K562 (cell line): Measurements from ENCODE around the gene KIAA0513. TPM values are rescaled to one million over a fixed set of nuclear protein-coding genes. Genes with fewer than 3 reads are reported as not detected.

ENCODE experiments used
- ATAC-seq: fragments of 200-7000 bp; cut with Tn5 transposase; 3 replicates; pipeline ENCODE4 v1.9.1; 2020; ENCODE audit warnings: moderate library complexity
- BruUV-seq: library from RNA; stranded (reverse); fragments of 400-500 nt; replicated peaks from 2 replicates; lab custom pipeline; 2021; lab: Mats Ljungman, UMichigan
- CTCF ChIA-PET: fragments of 300-600 bp; formaldehyde crosslinking; extraction: SDS; loops from one replicate; lab custom pipeline; 2021; ENCODE audit warnings: low intra/inter-chr PET ratio; lab: Yijun Ruan, JAX
- POLR2A ChIA-PET: fragments of 300-600, 350-650 bp; sonication (Branson Sonifier 250); formaldehyde crosslinking; extraction: SDS; loops from one replicate; lab custom pipeline; 2021; ENCODE audit warnings: antibody characterized with exemption, inconsistent platforms; lab: Yijun Ruan, JAX
- DNase-seq, 4 experiments: peaks; one replicate each; pipeline versions ENCODE4 v3.0.0 to v3.0.0-alpha.2; 2011 to 2018; ENCODE audit warnings: low spot score in 3 of 4, mixed read lengths in 3 of 4; ENCODE audit errors: extremely low read depth in 1 of 4
- FAIRE-seq: peaks from 2 replicates; lab custom pipeline; 2011; peaks lifted over from hg19 to GRCh38; lab: Jason Lieb, UNC
- H2AFZ ChIP-seq: 2 replicates; pipeline ENCODE4 v1.6.0; 2011; ENCODE audit warnings: low read depth, low read length, control low read depth, inconsistent platforms
- H3K27ac ChIP-seq: fragments of 200-600 bp; 3 replicates; pipeline ENCODE4 v1.8.0; 2011; ENCODE audit warnings: low read depth, mild to moderate bottlenecking, control low read depth, inconsistent platforms, low read length, moderate library complexity, mixed read lengths; ENCODE audit errors: extremely low read depth
- H3K27me3 ChIP-seq, 2 experiments: fragments of 300-600 bp in 1 of 2; 2 replicates in 1 of 2; 3 replicates in 1 of 2; pipeline versions ENCODE4 v1.6.0 to v1.8.0; 2011; ENCODE audit warnings: inconsistent platforms in 2 of 2, low read length in 2 of 2, mild to moderate bottlenecking in 1 of 2, mixed read lengths in 1 of 2, moderate library complexity in 1 of 2; ENCODE audit not compliant: control insufficient read depth in 2 of 2, insufficient read depth in 2 of 2
- H3K36me3 ChIP-seq: fragments of 300-600 bp; 3 replicates; pipeline ENCODE4 v1.8.0; 2011; ENCODE audit warnings: mild to moderate bottlenecking, low read length, inconsistent platforms; ENCODE audit not compliant: control insufficient read depth, insufficient read depth
- H3K4me1 ChIP-seq, 2 experiments: fragments of 200-600 bp in 1 of 2; replicated peaks in 1 of 2; 2 replicates in 1 of 2; 3 replicates in 1 of 2; pipeline versions ENCODE4 v1.5.1 to v1.8.0; 2011; ENCODE audit warnings: inconsistent platforms in 2 of 2, low read length in 2 of 2, mild to moderate bottlenecking in 1 of 2, mixed read lengths in 1 of 2, moderate library complexity in 1 of 2; ENCODE audit not compliant: control insufficient read depth in 2 of 2, insufficient read depth in 2 of 2
- H3K4me2 ChIP-seq: 2 replicates; pipeline ENCODE4 v1.6.1; 2011; ENCODE audit warnings: low read length, control low read depth, inconsistent platforms, mixed read lengths; ENCODE audit not compliant: insufficient read depth
- H3K4me3 ChIP-seq: fragments of 200-600 bp; sonication (generic), shearing (Covaris generic); 2 replicates; pipeline ENCODE4 v1.5.1; 2016; ENCODE audit warnings: control low read depth, inconsistent platforms
- H3K79me2 ChIP-seq: fragments of 200-600 bp; 3 replicates; pipeline ENCODE4 v1.8.0; 2011; ENCODE audit warnings: low read length, inconsistent platforms; ENCODE audit not compliant: control insufficient read depth, insufficient read depth
- H3K9ac ChIP-seq, 2 experiments: 2 replicates each; pipeline versions ENCODE4 v1.6.0 to v1.6.1; 2011; ENCODE audit warnings: low read depth in 2 of 2, low read length in 2 of 2, control low read depth in 1 of 2, inconsistent platforms in 1 of 2, mild to moderate bottlenecking in 1 of 2, mixed read lengths in 1 of 2; ENCODE audit not compliant: insufficient read depth in 1 of 2
- H3K9me1 ChIP-seq: one replicate; pipeline ENCODE4 v1.6.0; 2011; ENCODE audit warnings: inconsistent platforms, mild to moderate bottlenecking, low read length, moderate library complexity; ENCODE audit not compliant: control insufficient read depth, insufficient read depth
- H3K9me3 ChIP-seq: replicated peaks from 2 replicates; pipeline ENCODE4 v1.5.1; 2011; ENCODE audit warnings: low read depth, low read length, inconsistent platforms; ENCODE audit not compliant: control insufficient read depth, insufficient read depth
- H4K20me1 ChIP-seq: replicated peaks from 2 replicates; pipeline ENCODE4 v1.6.1; 2011; ENCODE audit warnings: low read length, inconsistent platforms, mixed read lengths; ENCODE audit not compliant: control insufficient read depth, insufficient read depth
- ATF4 ChIP-seq: fragments of 450-650 bp; formaldehyde crosslinking; IDR thresholded peaks from 2 replicates; pipeline ENCODE4 v1.4.0; 2022; ENCODE audit warnings: mild to moderate bottlenecking, moderate library complexity
- ELF4 ChIP-seq: fragments of 450-650 bp; formaldehyde crosslinking; IDR thresholded peaks from 2 replicates; pipeline ENCODE4 v1.4.0; 2022; ENCODE audit warnings: missing genetic modification characterization
- ETS2 ChIP-seq: IDR thresholded peaks from 2 replicates; pipeline ENCODE4 v1.6.1; 2016; ENCODE audit warnings: borderline replicate concordance, missing genetic modification characterization, mild to moderate bottlenecking, moderate library complexity, missing compliant biosample characterization; ENCODE audit not compliant: poor library complexity, severe bottlenecking
- KAT7 ChIP-seq: sonication (generic); formaldehyde crosslinking; IDR thresholded peaks from 2 replicates; pipeline ENCODE4 v1.8.0; 2022; ENCODE audit warnings: missing genetic modification reagents, mild to moderate bottlenecking, borderline replicate concordance
- MAFF ChIP-seq: IDR thresholded peaks from 2 replicates; pipeline ENCODE4 v1.6.1; 2012; ENCODE audit warnings: low read length, improper control_type of control experiment
- MCM2 ChIP-seq: fragments of 450-650 bp; IDR thresholded peaks from 2 replicates; pipeline ENCODE4 v1.6.1; 2017; ENCODE audit warnings: low read depth, mild to moderate bottlenecking
- MLX ChIP-seq, 2 experiments: fragments of 450-650 bp in 1 of 2; sonication (generic) in 1 of 2; formaldehyde crosslinking; conservative IDR thresholded peaks; 2 replicates each; pipeline versions ENCODE4 v1.4.0 to v1.8.1; 2020 to 2022; ENCODE audit warnings: mild to moderate bottlenecking in 1 of 2, missing genetic modification reagents in 1 of 2
- MXD1 ChIP-seq: fragments of 250-450 bp; sonication (Bioruptor Pico); IDR thresholded peaks from 2 replicates; pipeline ENCODE4 v1.8.0; 2021; ENCODE audit warnings: borderline replicate concordance, mild to moderate bottlenecking, moderate library complexity; ENCODE audit not compliant: poor library complexity, severe bottlenecking
- MYNN ChIP-seq, 2 experiments: sonication (generic); formaldehyde crosslinking in 1 of 2; IDR thresholded peaks; 2 replicates each; pipeline versions ENCODE4 v1.5.0 to v1.6.1; 2016 to 2020; ENCODE audit warnings: antibody characterized with exemption in 1 of 2, missing genetic modification reagents in 1 of 2
- NONO ChIP-seq, 2 experiments: fragments of 200-400 bp in 1 of 2; fragments of 450-650 bp in 1 of 2; formaldehyde crosslinking in 1 of 2; IDR thresholded peaks; 2 replicates each; pipeline ENCODE4 v1.6.1; 2017; ENCODE audit warnings: low read depth in 2 of 2, mild to moderate bottlenecking in 2 of 2, moderate library complexity in 2 of 2, low read length in 1 of 2
- POLR2A ChIP-seq: fragments of 450-650 bp; conservative IDR thresholded peaks from 2 replicates; pipeline ENCODE4 v1.6.1; 2016
- TARDBP ChIP-seq: fragments of 450-650 bp; IDR thresholded peaks from 2 replicates; pipeline ENCODE4 v1.6.1; 2016
- THRAP3 ChIP-seq: fragments of 450-650 bp; IDR thresholded peaks from 2 replicates; pipeline ENCODE4 v1.6.1; 2016; ENCODE audit warnings: mild to moderate bottlenecking, inconsistent platforms, borderline replicate concordance
- XRCC3 ChIP-seq: fragments of 450-650 bp; IDR thresholded peaks from 2 replicates; pipeline ENCODE4 v1.6.1; 2017; ENCODE audit warnings: mild to moderate bottlenecking, moderate library complexity
- ZBTB34 ChIP-seq: fragments of 250-450 bp; sonication (Bioruptor Pico); IDR thresholded peaks from 2 replicates; pipeline ENCODE4 v1.8.0; 2021; ENCODE audit warnings: mild to moderate bottlenecking, moderate library complexity
- ZKSCAN8 ChIP-seq: fragments of 200-800 bp; sonication (Bioruptor generic); IDR thresholded peaks from 2 replicates; pipeline ENCODE4 v1.6.1; 2016; ENCODE audit warnings: missing genetic modification characterization, missing compliant biosample characterization
- ZNF24 ChIP-seq: fragments of 450-650 bp; IDR thresholded peaks from 2 replicates; pipeline ENCODE4 v1.6.1; 2016
- ZNF57 ChIP-seq: fragments of 450-650 bp; formaldehyde crosslinking; IDR thresholded peaks from 2 replicates; pipeline ENCODE4 v1.4.0; 2020; ENCODE audit warnings: mild to moderate bottlenecking, moderate library complexity
- WGBS: fragments of 100-300 bp; shearing (Covaris generic); methylation state at CpG from one replicate; pipeline ENCODE4 v1.1.6; 2016; ENCODE audit warnings: low coverage, mixed read lengths; ENCODE audit not compliant: insufficient coverage; ENCODE audit errors: missing lambda C conversion rate; 5-methylcytosine and 5-hydroxymethylcytosine counted together
- in situ Hi-C: fragments of 300-500 bp; cut with MboI; formaldehyde crosslinking; loops from 4 replicates; pipeline ENCODE4 v1.15.0; 2018; ENCODE audit warnings: inconsistent platforms, mixed read lengths
- intact Hi-C: fragments of 100-400 bp; cut with micrococcal nuclease; formaldehyde crosslinking; loops from 2 replicates; pipeline ENCODE4 v1.14.2; 2022
- polyA plus RNA-seq, 8 experiments: library from polyadenylated mRNA; depleted of rRNA in 4 of 8; stranded (reverse) in 5 of 8; unstranded in 3 of 8; fragments of >200 nt; fragmentation: Nextera tagmentation in 2 of 8; fragmentation: Illumina TruSeq in 1 of 8; extraction: Ambion mirVana in 2 of 8; extraction: Trizol in 1 of 8; gene quantifications; 2 replicates each; pipeline versions ENCODE4 v1.2.1 to v1.2.3, GENCODE V29; 2011 to 2014; ENCODE audit warnings: inconsistent platforms in 1 of 8, missing spikeins in 1 of 8
- total RNA-seq, 7 experiments: library from RNA; depleted of rRNA in 6 of 7; stranded (reverse); fragments of >200 nt in 6 of 7; fragmentation: Illumina TruSeq in 2 of 7; extraction: Trizol in 2 of 7; gene quantifications; 2 replicates each; pipeline versions ENCODE4 v1.2.1 to v1.2.3, GENCODE V29; 2011 to 2021; ENCODE audit warnings: low replicate concordance in 1 of 7

KIAA0513 gene
- total and polyA plus RNA-seq, 9 of the 15 experiments (the other 6 are each of a cell fraction or from before 2014, with no cell fraction given): 0.18 to 13.7 (median 10.2) TPM

- Histone ChIP-seq H3K4me2 (no peak overlapping the region), H3K4me3 (no peak overlapping the region), H3K27me3 (no peaks in the 10 kb centered on the region), H2AFZ (no peak overlapping the region), H3K79me2 (no peaks in the 10 kb centered on the region), H3K27ac (no peak overlapping the region), H3K9me1 (no peaks in the 10 kb centered on the region), H3K4me1 (peaks cover 5 to 6% of the 10 kb centered on the region in 2 experiments; a peak in 4 of 5 replicates), H4K20me1 (peaks cover 14% of the 10 kb centered on the region), H3K9ac (no peak overlapping the region), H3K9me3 (no peaks in the 10 kb centered on the region), H3K36me3 (peaks cover 19% of the 10 kb centered on the region; the same call in 2 of the 3 replicates)
- TF ChIP-seq MYNN (IDR thresholded peaks at IDR 0.05) (no peak), MYNN (CRISPR knock-in tag; IDR thresholded peaks at IDR 0.05) (no peak), MLX (CRISPR knock-in tag; conservative IDR thresholded peaks at IDR 0.05) (no peak), MXD1 (CRISPR knock-in tag) (no peak), ZNF24 (no peak), KAT7 (CRISPR knock-in tag) (no peak), MAFF (no peak), ZNF57 (CRISPR knock-in tag) (no peak), ZBTB34 (CRISPR knock-in tag) (no peak), ATF4 (no peak), XRCC3 (no peak), THRAP3 (no peak), TARDBP (no peak), NONO (IDR thresholded peaks at IDR 0.05; ENCODE audit: low read depth in 2 of 2, low read length in 1 of 2) (no peak), ELF4 (CRISPR knock-in tag) (no peak), ZKSCAN8 (CRISPR knock-in tag) (no peak), ETS2 (tag) (no peak), POLR2A (no peak), MCM2 (no peak)
- BruUV-seq: no TSS peak
- WGBS: 76% methylated on average over 6 of the region's 6 CpGs
- DNase-seq: no peak
- FAIRE-seq: no peak
- intact Hi-C loops: no loop called here
- in situ Hi-C loops: no loop called here
- CTCF ChIA-PET: no interaction called here
- POLR2A ChIA-PET: interaction anchor here (0.7 kb wide), 1 partner anchor 12 kb away, joined by 3 read pairs; no protein-coding TSS in a partner anchor
- no peak for ATAC-seq
These were observed 36.6 kb downstream of the KIAA0513 start for GRCh38 chr16:85064186-85064585.
